NCI-H1092 treated with DMSO at 0.1 percent for 48 hours (cell line): Measurements from ENCODE around the gene HMCN2.

Source experiments
- DNase-seq: peaks from one replicate; lab custom pipeline; 2025; lab: John Stamatoyannopoulos, UW

HMCN2 gene

DNA sequence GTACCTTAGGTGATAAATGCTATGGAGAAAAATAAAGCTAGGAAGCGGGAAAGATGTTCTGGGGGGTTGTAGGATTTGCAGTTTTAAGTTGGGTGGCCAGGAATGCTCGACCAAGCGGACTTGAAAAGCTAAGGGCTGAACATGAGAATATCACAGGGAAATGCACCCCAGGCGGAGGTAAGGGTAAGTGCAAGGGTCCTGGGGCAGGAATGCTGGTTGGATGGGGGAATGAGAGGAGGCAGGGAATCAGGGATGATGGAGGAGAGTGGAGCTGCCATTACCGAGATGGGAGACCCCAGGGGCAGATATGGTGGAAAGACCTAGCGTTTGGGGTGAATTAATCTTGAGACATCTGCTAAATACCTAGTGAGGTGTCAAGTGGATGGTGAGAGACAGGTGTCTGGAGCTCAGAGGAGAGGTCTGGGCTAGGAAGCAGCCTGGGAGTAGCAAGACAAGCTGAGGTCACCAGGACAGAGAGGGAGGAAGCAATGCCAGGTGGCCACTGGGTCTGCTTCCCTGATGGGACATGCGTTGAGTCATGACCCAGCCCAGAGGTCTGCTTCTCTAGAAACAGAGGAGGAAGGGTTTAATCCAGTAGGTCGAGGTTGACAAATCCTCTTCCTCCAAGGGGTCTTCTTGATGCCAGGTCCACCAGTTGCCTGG is 101.5 kb downstream of the HMCN2 start:
- DNase-seq, result no peak

- DNase-seq, result no peak
These were observed 103.1 kb downstream of the HMCN2 start for GRCh38 chr9:130368631-130369103.

DNA sequence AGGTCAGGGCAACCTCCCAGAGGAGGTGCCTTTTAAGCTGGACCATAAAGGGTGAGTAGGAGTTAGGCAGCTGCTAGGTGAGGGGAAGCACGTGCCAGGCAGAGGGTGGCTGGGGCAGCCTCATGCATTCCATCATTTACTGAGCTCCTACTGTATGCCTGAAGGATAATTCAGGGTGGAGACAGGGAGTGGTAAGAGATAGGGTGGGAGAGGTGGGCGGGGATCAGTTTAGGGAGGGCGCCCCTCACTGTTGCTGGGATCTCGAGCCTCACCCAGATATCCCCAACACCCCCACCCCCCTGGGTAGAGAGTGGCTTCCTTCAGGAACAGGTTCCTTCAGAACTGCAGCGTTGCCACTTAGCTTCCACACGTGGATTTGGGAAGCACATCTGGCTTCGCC is 104.7 kb downstream of the HMCN2 start:
- DNase-seq, result no peak

GRCh38 chr9:130371196-130371966 is 105.8 kb downstream of the HMCN2 start:
- no peak for DNase-seq

GRCh38 chr9:130372057-130372456 is 106.5 kb downstream of the HMCN2 start:
- DNase-seq, result no peak

GRCh38 chr9:130373679-130374325 is 108.2 kb downstream of the HMCN2 start:
- DNase-seq, result no peak

GRCh38 chr9:130377612-130378011 is 112.1 kb downstream of the HMCN2 start:
- DNase-seq, result no peak

DNA sequence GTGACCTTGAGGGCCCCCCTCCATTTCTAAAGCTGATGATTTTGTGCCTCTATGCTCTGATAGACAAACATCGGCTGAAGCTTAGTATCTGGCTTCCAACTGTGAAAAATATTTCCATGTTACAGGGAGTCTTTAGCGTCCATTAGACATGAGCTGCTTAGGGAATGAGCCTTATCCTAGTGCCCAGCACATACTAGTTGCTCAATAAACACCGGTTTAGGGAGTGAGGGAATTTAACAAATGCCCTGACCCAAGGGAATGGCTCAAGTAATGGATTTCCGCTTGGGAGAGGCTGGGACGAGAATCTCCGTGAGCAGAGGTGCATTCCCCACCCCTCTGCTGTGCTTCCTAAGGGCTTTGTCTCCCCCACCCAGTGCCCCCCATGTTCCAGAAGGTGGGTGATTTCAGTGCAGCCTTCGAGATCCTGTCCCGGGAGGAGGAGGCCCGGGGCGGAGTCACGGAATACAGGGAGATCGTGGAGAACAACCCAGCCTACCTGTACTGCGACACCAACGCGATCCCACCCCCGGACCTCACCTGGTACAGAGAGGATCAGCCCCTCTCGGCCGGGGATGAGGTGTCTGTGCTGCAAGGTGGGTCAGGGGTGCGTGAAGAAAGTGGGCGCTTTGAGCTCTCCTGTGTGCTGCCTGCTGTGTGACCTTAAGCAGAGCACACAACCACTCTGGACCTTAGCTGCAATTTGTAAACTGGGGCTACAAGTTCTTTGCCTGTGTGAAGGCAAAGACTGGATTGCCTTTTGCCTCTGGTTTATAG is 113.5 kb downstream of the HMCN2 start:
- DNase-seq, result no peak

GRCh38 chr9:130379649-130379970 is 114.0 kb downstream of the HMCN2 start:
- DNase-seq, result no peak

- no peak for DNase-seq
These were observed 115.4 kb downstream of the HMCN2 start for GRCh38 chr9:130380920-130381469.

DNA sequence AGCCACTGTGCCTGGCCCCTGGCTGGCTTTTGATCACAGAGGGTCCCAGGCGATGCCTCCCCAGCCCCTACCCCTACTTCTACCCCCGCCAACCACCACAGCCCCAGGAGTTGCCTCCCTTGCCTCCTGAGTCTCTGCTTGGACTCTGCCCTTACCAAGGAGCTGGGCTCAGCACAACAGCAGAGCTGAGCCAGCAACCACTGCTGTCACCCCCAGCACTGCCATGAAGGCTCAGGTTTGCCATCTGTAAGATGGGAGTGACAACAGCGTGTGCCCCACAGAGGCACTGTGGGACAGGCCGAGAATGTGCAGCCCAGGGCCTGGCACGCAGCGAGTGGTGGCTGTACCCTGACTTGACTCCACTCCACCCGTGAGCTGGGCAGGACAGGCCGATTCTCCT is 116.1 kb downstream of the HMCN2 start:
- no peak for DNase-seq

GRCh38 chr9:130382096-130382495 is 116.5 kb downstream of the HMCN2 start:
- no peak for DNase-seq

DNA sequence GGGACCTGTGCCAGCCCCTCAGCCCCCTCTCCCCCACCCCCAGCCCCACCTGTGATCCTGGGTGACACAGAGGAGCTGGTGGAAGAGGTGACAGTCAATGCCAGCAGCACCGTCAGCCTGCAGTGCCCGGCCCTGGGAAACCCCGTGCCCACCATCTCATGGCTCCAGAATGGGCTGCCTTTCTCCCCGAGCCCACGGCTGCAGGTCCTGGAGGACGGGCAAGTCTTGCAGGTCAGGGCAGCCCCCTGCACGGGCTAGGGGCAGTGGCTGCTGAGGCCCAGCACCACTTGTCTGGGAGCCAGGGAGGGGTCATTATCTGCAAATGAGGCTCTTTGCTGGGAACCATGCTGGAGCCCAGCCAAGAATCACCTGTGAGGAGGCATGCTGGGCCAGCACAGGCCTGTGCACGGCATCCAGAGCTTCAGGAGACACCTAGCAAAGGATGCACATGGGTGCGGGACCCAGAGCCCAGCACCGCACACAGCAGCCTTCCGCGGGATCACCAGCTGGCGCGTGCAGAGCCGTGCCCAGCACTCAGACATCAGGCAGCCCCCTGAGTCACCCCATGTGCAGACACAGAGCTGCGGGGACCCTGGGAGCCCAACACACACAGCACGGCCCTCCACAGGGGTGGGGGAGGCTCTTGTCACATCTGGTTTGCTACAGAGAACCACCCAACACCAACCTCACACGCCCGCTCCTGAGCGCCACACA is 117.2 kb downstream of the HMCN2 start:
- DNase-seq, result no peak

DNA sequence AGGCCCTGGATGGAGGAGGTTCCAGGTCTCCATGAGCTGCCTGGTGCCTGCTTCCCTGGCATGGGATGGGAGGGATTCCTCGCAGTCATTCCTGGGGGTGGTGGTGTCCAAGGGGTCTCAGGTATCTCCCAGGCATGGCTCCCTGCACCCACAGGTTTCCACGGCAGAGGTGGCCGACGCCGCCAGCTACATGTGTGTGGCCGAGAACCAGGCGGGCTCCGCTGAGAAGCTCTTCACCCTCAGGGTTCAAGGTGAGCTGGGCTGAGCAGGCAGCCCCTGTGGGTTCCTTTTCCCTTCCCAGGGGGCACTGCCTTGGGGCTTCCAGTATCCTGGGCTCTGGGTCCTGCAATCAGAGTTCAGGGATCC is 117.8 kb downstream of the HMCN2 start:
- DNase-seq, result no peak

GRCh38 chr9:130383979-130384676 is 118.6 kb downstream of the HMCN2 start:
- DNase-seq, result no peak

GRCh38 chr9:130385257-130385656 is 119.7 kb downstream of the HMCN2 start:
- DNase-seq, result no peak

DNA sequence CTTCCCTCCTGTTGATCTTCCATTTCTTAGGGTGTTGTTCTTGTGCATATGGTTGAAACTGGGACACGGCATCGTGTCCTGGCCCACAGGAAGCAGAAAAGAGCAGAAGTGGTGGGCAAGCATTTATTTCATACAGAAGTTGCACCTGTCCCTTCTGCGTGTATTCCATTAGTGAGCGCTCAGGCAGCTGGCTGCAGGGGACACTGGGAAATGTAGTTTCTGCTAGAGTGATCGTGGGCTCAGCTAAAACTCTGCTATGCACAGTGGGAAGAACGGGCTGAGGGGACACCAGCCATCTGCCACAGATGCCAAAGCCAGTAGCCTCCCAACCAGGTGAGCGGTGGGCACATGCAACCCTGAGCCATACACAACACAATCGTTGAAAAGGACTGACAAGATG is 121.8 kb downstream of the HMCN2 start:
- no peak for DNase-seq

DNA sequence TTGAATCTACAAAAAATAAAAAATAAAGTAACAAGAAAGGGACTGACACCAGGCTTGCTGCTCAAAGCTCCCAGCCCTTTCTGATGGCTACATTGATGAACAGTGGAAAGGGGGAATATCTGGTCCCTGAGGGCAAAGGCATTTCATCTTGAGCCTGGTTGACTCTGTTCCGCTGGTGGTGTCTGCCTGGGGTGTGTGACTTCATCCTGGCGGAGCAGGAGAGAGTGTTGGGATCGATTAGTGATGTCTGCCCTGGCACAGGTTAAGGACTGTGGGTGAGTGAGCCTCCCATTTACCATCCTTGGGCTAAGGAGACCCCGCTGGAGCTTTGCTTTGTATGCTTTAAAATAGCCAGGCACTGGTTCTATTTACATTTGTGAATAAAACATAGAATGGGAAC is 122.3 kb downstream of the HMCN2 start:
- DNase-seq, result no peak

DNA sequence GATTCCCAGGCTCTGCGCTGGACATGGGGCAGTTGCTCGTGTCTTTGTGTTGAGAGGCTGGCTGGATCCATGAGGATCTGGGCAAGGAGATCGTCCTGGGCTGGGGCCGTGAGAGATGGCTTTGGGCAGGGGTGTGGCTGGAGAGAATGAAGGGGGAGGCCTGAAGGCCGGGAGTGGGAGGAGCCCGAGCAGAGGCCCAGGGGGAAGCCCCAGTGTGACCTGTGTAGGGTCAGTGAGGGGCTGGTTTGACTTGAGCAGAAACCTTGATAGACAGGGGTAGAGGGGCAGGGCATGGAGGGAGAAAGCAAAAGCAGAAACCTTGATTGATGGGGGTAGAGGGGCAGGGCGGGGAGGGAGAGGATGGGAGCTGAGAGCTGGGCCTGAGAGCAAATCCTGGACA is 124.8 kb downstream of the HMCN2 start:
- no peak for DNase-seq

- no peak for DNase-seq
These were observed 125.4 kb downstream of the HMCN2 start for GRCh38 chr9:130390986-130391385.

DNA sequence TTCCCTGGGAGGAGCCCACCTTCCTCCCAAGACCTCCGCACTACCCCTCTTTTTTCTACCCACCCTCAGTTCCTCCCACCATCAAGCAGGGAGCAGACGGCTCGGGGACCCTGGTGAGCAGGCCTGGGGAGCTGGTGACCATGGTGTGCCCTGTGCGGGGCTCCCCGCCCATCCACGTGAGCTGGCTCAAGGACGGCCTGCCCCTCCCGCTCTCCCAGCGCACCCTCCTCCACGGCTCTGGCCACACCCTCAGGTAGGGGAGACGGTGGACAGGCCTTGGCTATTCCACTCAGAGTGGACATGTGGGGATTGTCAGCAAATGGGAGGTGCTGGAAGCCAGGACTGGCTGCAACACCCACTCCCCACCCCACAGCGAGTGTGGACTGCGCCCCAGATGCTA is 126.3 kb downstream of the HMCN2 start:
- no peak for DNase-seq
